ENCODE results near the gene TIGD1. TPM values are rescaled to one million over a fixed set of nuclear protein-coding genes. Genes with fewer than 3 reads are reported as not detected.

TIGD1 gene
- polyA plus RNA-seq, 1 experiment: 1.7 TPM

DNA sequence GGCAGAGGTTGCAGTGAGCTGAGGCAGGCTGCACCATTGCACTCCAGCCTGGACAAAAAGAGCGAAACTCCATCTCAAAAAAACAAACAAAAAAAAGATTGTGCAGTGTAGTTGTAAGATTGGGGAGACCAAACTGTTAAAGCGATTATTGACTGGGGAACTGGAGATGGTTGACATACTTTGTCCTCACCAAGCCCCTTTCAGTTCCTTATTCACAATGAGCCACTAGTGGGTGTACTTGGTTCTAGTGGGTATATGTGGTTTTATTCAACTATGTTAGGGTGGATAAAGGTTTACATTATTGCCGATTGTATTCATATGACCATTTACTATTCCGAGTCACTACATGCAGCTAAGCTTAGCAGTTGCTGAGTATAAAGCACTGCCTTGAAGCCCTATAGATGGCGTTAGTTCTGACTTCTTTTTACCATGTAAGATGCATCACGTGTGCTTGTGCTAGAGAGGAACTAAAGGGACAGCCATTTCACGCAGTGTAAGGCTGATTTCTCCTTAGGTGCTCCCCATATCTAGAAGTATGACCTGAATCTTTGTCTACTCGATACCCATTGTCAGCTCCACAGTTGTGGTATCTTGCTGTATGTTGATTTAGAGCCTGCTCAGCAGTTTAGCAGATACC, 12.3 kb upstream of the TIGD1 start:
- no peak overlapping the region for H3K4me3 ChIP-seq (ENCODE audit: low read depth, low read length)
- ChIA-PET CTCF (interaction anchor here (0.6 kb wide), 1 partner anchor 471 kb away, joined by 4 read pairs; no protein-coding TSS in a partner anchor), POLR2A (interaction anchor here (0.6 kb wide), 2 partner anchors 12 to 18 kb away, joined by 12 to 17 read pairs; partner anchors contain the start of genes EIF4E2 and TIGD1)
- TF ChIP-seq, protein P1, sequence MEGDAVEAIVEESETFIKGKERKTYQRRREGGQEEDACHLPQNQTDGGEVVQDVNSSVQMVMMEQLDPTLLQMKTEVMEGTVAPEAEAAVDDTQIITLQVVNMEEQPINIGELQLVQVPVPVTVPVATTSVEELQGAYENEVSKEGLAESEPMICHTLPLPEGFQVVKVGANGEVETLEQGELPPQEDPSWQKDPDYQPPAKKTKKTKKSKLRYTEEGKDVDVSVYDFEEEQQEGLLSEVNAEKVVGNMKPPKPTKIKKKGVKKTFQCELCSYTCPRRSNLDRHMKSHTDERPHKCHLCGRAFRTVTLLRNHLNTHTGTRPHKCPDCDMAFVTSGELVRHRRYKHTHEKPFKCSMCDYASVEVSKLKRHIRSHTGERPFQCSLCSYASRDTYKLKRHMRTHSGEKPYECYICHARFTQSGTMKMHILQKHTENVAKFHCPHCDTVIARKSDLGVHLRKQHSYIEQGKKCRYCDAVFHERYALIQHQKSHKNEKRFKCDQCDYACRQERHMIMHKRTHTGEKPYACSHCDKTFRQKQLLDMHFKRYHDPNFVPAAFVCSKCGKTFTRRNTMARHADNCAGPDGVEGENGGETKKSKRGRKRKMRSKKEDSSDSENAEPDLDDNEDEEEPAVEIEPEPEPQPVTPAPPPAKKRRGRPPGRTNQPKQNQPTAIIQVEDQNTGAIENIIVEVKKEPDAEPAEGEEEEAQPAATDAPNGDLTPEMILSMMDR (IDR thresholded peaks at IDR 0.05; ENCODE audit: insufficient read depth, low read depth, low read length): no peak
- peaks cover 16% of the 10 kb centered on the region for H3K36me3 ChIP-seq (ENCODE audit: control insufficient read depth, insufficient read depth, low read length)
- no peak for DNase-seq (ENCODE audit: low read depth)
- H3K27me3 ChIP-seq (ENCODE audit: control insufficient read depth, insufficient read depth, low read length): no peaks in the 10 kb centered on the region

DNA sequence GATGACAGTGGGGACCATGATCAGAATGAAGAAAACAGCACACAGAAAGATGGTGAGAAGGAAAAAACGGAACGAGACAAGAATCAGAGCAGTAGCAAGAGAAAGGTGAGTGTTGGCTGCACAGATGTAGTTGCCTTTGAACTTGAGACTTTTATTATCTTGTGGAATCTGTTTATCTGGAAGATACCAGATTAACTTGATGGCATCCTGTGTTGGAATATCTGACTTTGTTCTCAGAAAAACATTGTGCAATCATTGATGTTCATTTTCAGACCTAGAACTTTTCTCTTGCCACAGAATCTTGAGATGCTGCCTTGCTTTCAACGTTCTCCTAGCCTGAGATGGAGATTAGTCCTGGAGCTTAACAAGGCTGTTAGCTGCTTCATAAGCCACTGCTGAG, 6.1 kb upstream of the TIGD1 start:
- TF ChIP-seq, protein P1 (IDR thresholded peaks at IDR 0.05; ENCODE audit: insufficient read depth, low read depth, low read length): no peak
- POLR2A ChIA-PET: no interaction called here
- CTCF ChIA-PET: no interaction called here
- Histone ChIP-seq H3K27me3 (ENCODE audit: control insufficient read depth, insufficient read depth, low read length) (no peaks in the 10 kb centered on the region), H3K36me3 (ENCODE audit: control insufficient read depth, insufficient read depth, low read length) (no peaks in the 10 kb centered on the region; the same call in 1 of the 2 replicates), H3K4me3 (ENCODE audit: low read depth, low read length) (no peak overlapping the region)
- no peak for DNase-seq (ENCODE audit: low read depth)

DNA sequence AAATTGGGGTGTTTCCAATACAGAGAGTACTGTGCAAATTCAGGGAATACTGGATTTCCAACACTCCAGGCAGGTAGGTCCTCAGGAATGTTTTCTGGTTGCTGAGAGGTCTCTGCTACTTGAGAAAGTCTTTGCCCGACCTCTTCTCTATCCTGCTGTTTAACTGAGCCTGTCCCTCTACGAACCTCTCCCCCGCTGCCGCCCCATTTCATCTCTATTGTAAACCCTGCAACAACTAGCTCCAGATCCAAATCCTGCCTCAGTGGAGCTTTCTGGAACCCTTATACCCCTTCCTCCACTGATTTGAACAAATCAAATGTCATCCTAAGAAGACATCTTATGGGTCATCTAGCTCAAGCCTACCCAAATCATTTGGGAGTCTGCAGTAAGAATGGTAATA, 1.4 kb upstream of the TIGD1 start:
- peaks cover 2% of the 10 kb centered on the region; the same call in 1 of the 2 replicates for H3K36me3 ChIP-seq (ENCODE audit: control insufficient read depth, insufficient read depth, low read length)
- peak overlapping the region; percentile 89 for H3K4me3 ChIP-seq (ENCODE audit: low read depth, low read length)
- TF ChIP-seq, protein P1 (IDR thresholded peaks at IDR 0.05; ENCODE audit: insufficient read depth, low read depth, low read length): no peak
- ChIA-PET CTCF (no interaction called here), POLR2A (interaction anchor here (0.6 kb wide), 1 partner anchor 10 kb away, joined by 3 read pairs; no protein-coding TSS in a partner anchor)
- H3K27me3 ChIP-seq (ENCODE audit: control insufficient read depth, insufficient read depth, low read length): no peaks in the 10 kb centered on the region
- no peak for DNase-seq (ENCODE audit: low read depth)

- ChIA-PET CTCF (no interaction called here), POLR2A (interaction anchor here (0.6 kb wide), 1 partner anchor 11 kb away, joined by 3 read pairs; no protein-coding TSS in a partner anchor)
- DNase-seq (ENCODE audit: low read depth): peak; percentile 7
- TF ChIP-seq, protein P1 (IDR thresholded peaks at IDR 0.05; ENCODE audit: insufficient read depth, low read depth, low read length): no peak
- peaks cover 3% of the 10 kb centered on the region; the same call in 1 of the 2 replicates for H3K36me3 ChIP-seq (ENCODE audit: control insufficient read depth, insufficient read depth, low read length)
- H3K4me3 ChIP-seq (ENCODE audit: low read depth, low read length): peak overlapping the region; percentile 89
- no peaks in the 10 kb centered on the region for H3K27me3 ChIP-seq (ENCODE audit: control insufficient read depth, insufficient read depth, low read length)
Measured at GRCh38 chr2:232551250-232551638, 887 bp upstream of the TIGD1 start.

DNA sequence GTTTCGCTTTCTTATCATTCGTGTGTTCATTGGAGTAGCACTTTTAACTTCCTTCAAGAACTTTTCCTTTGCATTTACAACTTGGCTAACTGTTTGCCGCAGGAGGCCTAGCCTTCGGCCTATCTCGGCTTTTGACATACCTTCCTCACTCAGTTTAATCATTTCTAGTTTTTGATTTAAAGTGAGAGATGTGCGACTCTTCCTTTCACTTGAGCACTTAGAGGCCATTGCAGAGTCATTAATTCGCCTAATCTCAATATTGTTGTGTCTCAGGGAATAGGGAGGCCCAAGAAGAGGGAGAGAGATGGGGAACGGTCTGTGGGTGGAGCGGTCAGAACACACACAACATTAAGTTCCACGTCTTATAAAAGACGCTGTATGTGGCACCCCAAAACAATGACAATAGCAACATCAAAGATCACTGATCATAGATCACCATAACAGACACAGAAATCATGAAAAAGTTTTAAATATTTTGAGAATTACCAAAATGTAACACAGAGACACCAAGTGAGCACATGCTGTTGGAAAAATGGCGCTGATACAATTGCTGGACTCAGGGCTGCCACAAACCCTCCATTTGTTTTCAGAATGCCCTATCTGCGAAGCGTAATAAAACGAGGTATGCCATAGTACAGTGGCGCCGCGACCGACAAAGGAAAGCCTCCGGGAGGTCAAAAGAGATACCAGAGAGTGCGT, 553 bp downstream of the TIGD1 start:
- TF ChIP-seq, protein P1 (IDR thresholded peaks at IDR 0.05; ENCODE audit: insufficient read depth, low read depth, low read length): no peak
- Histone ChIP-seq H3K4me3 (ENCODE audit: low read depth, low read length) (peak overlapping the region; percentile 89), H3K36me3 (ENCODE audit: control insufficient read depth, insufficient read depth, low read length) (peaks cover 6% of the 10 kb centered on the region; the same call in 1 of the 2 replicates), H3K27me3 (ENCODE audit: control insufficient read depth, insufficient read depth, low read length) (no peaks in the 10 kb centered on the region)
- ChIA-PET POLR2A (no interaction called here), CTCF (interaction anchor here (0.7 to 1.1 kb wide), 2 partner anchors 26 kb away, joined by 4 to 5 read pairs; no protein-coding TSS in a partner anchor)
- no peak for DNase-seq (ENCODE audit: low read depth)

Data from BJ (cell line).